Astrocyte (in vitro differentiated cells and primary cell): ENCODE measurements around the gene NTM.

ENCODE experiments used
- CTCF ChIP-seq: IDR thresholded peaks from 2 replicates; pipeline ENCODE4 v1.5.1; 2011; ENCODE audit warnings: low read depth, mild to moderate bottlenecking, inconsistent platforms, low read length, moderate library complexity; ENCODE audit not compliant: insufficient read depth
- EZH2 ChIP-seq: IDR thresholded peaks from 2 replicates; pipeline ENCODE4 v1.6.1; 2012; ENCODE audit warnings: mild to moderate bottlenecking, low read length, inconsistent platforms; ENCODE audit not compliant: insufficient read depth

- TF ChIP-seq EZH2 (no peak), CTCF (no peak)
These were observed 784.4 kb downstream of the NTM start for GRCh38 chr11:132154781-132155180.
